Caco-2 (cell line): Measurements from ENCODE around the gene S100G. TPM values are rescaled to one million over a fixed set of nuclear protein-coding genes. Genes with fewer than 3 reads are reported as not detected.

Source experiments
- BruUV-seq: library from RNA; stranded (reverse); fragments of 400-500 nt; replicated peaks from 2 replicates; lab custom pipeline; 2021; lab: Mats Ljungman, UMichigan
- CTCF ChIA-PET: fragments of 300-600 bp; sonication (Branson Sonifier 250); formaldehyde crosslinking; loops from one replicate; lab custom pipeline; 2022; ENCODE audit warnings: antibody characterized with exemption; lab: Charles Lee
- POLR2A ChIA-PET: fragments of 300-600 bp; sonication (Branson Sonifier 250); formaldehyde crosslinking; loops from one replicate; lab custom pipeline; 2022; ENCODE audit warnings: antibody characterized with exemption; lab: Charles Lee
- DNase-seq, 2 experiments: peaks; one replicate each; pipeline versions ENCODE4 v3.0.0 to v3.0.0-alpha.2; 2020 to 2022
- H3K27me3 ChIP-seq: replicated peaks from 2 replicates; pipeline ENCODE4 v1.6.0; 2011; ENCODE audit warnings: low read length; ENCODE audit not compliant: control insufficient read depth, insufficient read depth
- H3K36me3 ChIP-seq: 2 replicates; pipeline ENCODE4 v1.5.1; 2011; ENCODE audit warnings: low read length; ENCODE audit not compliant: control insufficient read depth, insufficient read depth
- H3K4me1 ChIP-seq: fragments of 250-450 bp; sonication (Bioruptor Pico); 2 replicates; pipeline ENCODE4 v1.5.1; 2020; ENCODE audit warnings: mild to moderate bottlenecking
- H3K4me3 ChIP-seq: 2 replicates; pipeline ENCODE4 v1.5.1; 2011; ENCODE audit warnings: low read depth, mild to moderate bottlenecking, control low read depth, low read length
- H3K9me3 ChIP-seq: fragments of 250-450 bp; sonication (Bioruptor Pico); 2 replicates; pipeline ENCODE4 v1.5.1; 2020; ENCODE audit warnings: mild to moderate bottlenecking, moderate library complexity
- H3K27ac Mint-ChIP-seq: one replicate; pipeline ENCODE4 v1.8.0; 2022; ENCODE audit warnings: mixed read lengths; ENCODE audit not compliant: unreplicated experiment
- H3K27me3 Mint-ChIP-seq: one replicate; pipeline ENCODE4 v1.8.0; 2022; ENCODE audit warnings: mixed read lengths; ENCODE audit not compliant: insufficient read depth, unreplicated experiment
- H3K36me3 Mint-ChIP-seq: one replicate; pipeline ENCODE4 v1.8.0; 2022; ENCODE audit warnings: mild to moderate bottlenecking, mixed read lengths; ENCODE audit not compliant: insufficient read depth, unreplicated experiment
- H3K4me1 Mint-ChIP-seq: one replicate; pipeline ENCODE4 v1.8.0; 2022; ENCODE audit warnings: low read depth, mixed read lengths; ENCODE audit not compliant: unreplicated experiment
- H3K4me3 Mint-ChIP-seq: one replicate; pipeline ENCODE4 v1.8.0; 2022; ENCODE audit warnings: mild to moderate bottlenecking, moderate library complexity, mixed read lengths; ENCODE audit not compliant: unreplicated experiment
- H3K9me3 Mint-ChIP-seq: one replicate; pipeline ENCODE4 v1.8.0; 2022; ENCODE audit warnings: mixed read lengths; ENCODE audit not compliant: unreplicated experiment
- intact Hi-C: fragments of 100-400 bp; cut with micrococcal nuclease; formaldehyde crosslinking; loops from one replicate; pipeline ENCODE4 v1.10.0; 2022; ENCODE audit not compliant: unreplicated experiment
- total RNA-seq: library from RNA; stranded (reverse); gene quantifications from 2 replicates; pipeline ENCODE4 v1.2.3, GENCODE V29; 2022
- TF ChIP-seq, protein P1 (sequence below), 2 experiments: fragments of 200-600 bp in 1 of 2; IDR thresholded peaks; 1 replicate in 1 of 2; 2 replicates in 1 of 2; pipeline versions ENCODE4 v1.5.1 to v1.8.0; 2011 to 2022; ENCODE audit warnings: antibody characterized with exemption in 1 of 2, control low read depth in 1 of 2, inconsistent platforms in 1 of 2, low read depth in 1 of 2, low read length in 1 of 2, mild to moderate bottlenecking in 1 of 2, moderate library complexity in 1 of 2; ENCODE audit not compliant: insufficient read depth in 1 of 2, severe bottlenecking in 1 of 2, unreplicated experiment in 1 of 2

Gene S100G
- total RNA-seq, 1 experiment from 2014 or later, result not detected

- Histone ChIP-seq H3K36me3 (no peaks in the 10 kb centered on the region; the same call in 1 of the 2 replicates), H3K27me3 (no peaks in the 10 kb centered on the region), H3K4me3 (no peak overlapping the region), H3K4me1 (no peaks in the 10 kb centered on the region), H3K9me3 (no peaks in the 10 kb centered on the region)
- ChIA-PET CTCF (no interaction called here), POLR2A (no interaction called here)
- intact Hi-C loops, result loop anchor here (1.0 kb wide), 1 partner anchor 235 kb away; no protein-coding TSS in a partner anchor
- Mint-ChIP-seq H3K36me3 (peaks cover 6% of the 10 kb centered on the region), H3K4me3 (no peak overlapping the region), H3K9me3 (no peaks in the 10 kb centered on the region), H3K4me1 (no peaks in the 10 kb centered on the region), H3K27ac (no peak overlapping the region), H3K27me3 (no peaks in the 10 kb centered on the region)
- TF ChIP-seq, protein P1, sequence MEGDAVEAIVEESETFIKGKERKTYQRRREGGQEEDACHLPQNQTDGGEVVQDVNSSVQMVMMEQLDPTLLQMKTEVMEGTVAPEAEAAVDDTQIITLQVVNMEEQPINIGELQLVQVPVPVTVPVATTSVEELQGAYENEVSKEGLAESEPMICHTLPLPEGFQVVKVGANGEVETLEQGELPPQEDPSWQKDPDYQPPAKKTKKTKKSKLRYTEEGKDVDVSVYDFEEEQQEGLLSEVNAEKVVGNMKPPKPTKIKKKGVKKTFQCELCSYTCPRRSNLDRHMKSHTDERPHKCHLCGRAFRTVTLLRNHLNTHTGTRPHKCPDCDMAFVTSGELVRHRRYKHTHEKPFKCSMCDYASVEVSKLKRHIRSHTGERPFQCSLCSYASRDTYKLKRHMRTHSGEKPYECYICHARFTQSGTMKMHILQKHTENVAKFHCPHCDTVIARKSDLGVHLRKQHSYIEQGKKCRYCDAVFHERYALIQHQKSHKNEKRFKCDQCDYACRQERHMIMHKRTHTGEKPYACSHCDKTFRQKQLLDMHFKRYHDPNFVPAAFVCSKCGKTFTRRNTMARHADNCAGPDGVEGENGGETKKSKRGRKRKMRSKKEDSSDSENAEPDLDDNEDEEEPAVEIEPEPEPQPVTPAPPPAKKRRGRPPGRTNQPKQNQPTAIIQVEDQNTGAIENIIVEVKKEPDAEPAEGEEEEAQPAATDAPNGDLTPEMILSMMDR (IDR thresholded peaks at IDR 0.05; ENCODE audit: insufficient read depth in 1 of 2, low read depth in 1 of 2, low read length in 1 of 2, severe bottlenecking in 1 of 2, unreplicated experiment in 1 of 2), result peak in 1 of 2 experiments; percentile 24
- BruUV-seq, result no TSS peak
- peak in 1 of 2 experiments; percentile 19 for DNase-seq
Observed at GRCh38 chrX:16671005-16671404, 21.0 kb downstream of the S100G start.

GRCh38 chrX:16678689-16679088 is 28.7 kb downstream of the S100G start:
- H3K9me3 ChIP-seq, result no peaks in the 10 kb centered on the region
- DNase-seq, result no peak
- intact Hi-C loops, result no loop called here
- Mint-ChIP-seq H3K27me3 (no peaks in the 10 kb centered on the region), H3K27ac (no peak overlapping the region), H3K9me3 (no peaks in the 10 kb centered on the region), H3K4me1 (no peaks in the 10 kb centered on the region), H3K4me3 (no peak overlapping the region), H3K36me3 (peaks cover 35% of the 10 kb centered on the region)
- no TSS peak for BruUV-seq
- TF ChIP-seq, protein P1 (IDR thresholded peaks at IDR 0.05; ENCODE audit: insufficient read depth in 1 of 2, low read depth in 1 of 2, low read length in 1 of 2, severe bottlenecking in 1 of 2, unreplicated experiment in 1 of 2), result no peak
- H3K27me3 ChIP-seq, result no peaks in the 10 kb centered on the region
- POLR2A ChIA-PET, result no interaction called here
- H3K4me1 ChIP-seq, result no peaks in the 10 kb centered on the region
- CTCF ChIA-PET, result no interaction called here
- H3K4me3 ChIP-seq, result no peak overlapping the region
- no peaks in the 10 kb centered on the region for H3K36me3 ChIP-seq

DNA sequence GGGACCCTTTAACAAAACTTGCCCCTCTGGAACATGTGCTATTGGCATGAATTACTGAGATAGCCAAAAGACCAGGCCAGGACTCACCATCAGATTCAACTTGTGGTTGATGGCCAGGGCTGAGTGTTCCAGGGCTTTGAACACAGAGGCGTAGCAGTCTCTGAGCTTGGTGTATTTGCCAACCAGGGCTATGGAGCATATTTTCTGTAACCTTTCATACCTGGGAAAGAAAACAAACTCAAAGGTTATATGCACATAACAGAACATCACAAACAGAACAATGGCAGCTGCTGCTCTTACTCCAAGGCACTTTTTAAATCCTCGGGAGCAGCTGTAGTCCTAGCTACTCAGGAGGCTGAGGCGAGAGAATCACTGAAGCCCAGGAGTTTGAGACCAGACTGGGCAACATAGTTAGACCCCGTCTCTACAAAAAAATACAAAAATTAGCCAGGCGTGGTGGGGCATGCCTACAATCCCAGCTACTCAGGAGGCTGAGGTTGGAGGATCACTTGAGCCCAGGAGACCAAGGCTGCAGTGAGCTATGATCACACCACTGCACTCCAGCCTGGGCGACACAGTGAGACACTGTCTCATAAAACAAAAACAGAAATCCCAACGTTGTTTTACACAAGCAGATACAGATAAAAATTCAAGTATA is 33.2 kb downstream of the S100G start:
- H3K4me3 ChIP-seq, result no peak overlapping the region
- H3K9me3 ChIP-seq, result no peaks in the 10 kb centered on the region
- BruUV-seq, result no TSS peak
- Mint-ChIP-seq H3K27ac (no peak overlapping the region), H3K27me3 (no peaks in the 10 kb centered on the region), H3K4me1 (no peaks in the 10 kb centered on the region), H3K36me3 (peaks cover 33% of the 10 kb centered on the region), H3K4me3 (no peak overlapping the region), H3K9me3 (no peaks in the 10 kb centered on the region)
- TF ChIP-seq, protein P1 (IDR thresholded peaks at IDR 0.05; ENCODE audit: insufficient read depth in 1 of 2, low read depth in 1 of 2, low read length in 1 of 2, severe bottlenecking in 1 of 2, unreplicated experiment in 1 of 2), result no peak
- H3K36me3 ChIP-seq, result no peaks in the 10 kb centered on the region; the same call in 1 of the 2 replicates
- ChIA-PET POLR2A (interaction anchor here (0.6 kb wide), 1 partner anchor 30 kb away, joined by 4 read pairs; the partner anchor contains the start of gene CTPS2), CTCF (interaction anchor here (0.6 kb wide), 1 partner anchor 828 kb away, joined by 6 read pairs; the partner anchor contains the start of gene AP1S2)
- no peaks in the 10 kb centered on the region for H3K4me1 ChIP-seq
- no peaks in the 10 kb centered on the region for H3K27me3 ChIP-seq
- DNase-seq, result no peak
- intact Hi-C loops, result no loop called here
